HT-29 (cell line): Measurements from ENCODE around the gene HAND1. TPM values are rescaled to one million over a fixed set of nuclear protein-coding genes. Genes with fewer than 3 reads are reported as not detected.

Experiments
- total RNA-seq: library from RNA; depleted of rRNA; stranded (reverse); fragments of >200 nt; shearing (Covaris generic); gene quantifications from 2 replicates; pipeline ENCODE4 v1.2.3, GENCODE V29; 2014; rRNA removed

The HAND1 gene
- total RNA-seq, 1 experiment from 2014 or later: not detected

Other genes with a start within 250 kb of the HAND1 start
- gene SAP30L, start 32.2 kb downstream of the HAND1 start, total RNA-seq: 28.1 and 41.0 TPM in 2 replicates